B cell (primary cell): ENCODE results near the gene PAH. TPM values are rescaled to one million over a fixed set of nuclear protein-coding genes. Genes with fewer than 3 reads are reported as not detected.

ENCODE experiments used
- ATAC-seq: fragments of 200-7000 bp; cut with Tn5 transposase; one replicate; pipeline ENCODE4 v1.10.0; 2021; ENCODE audit warnings: low read depth, mild to moderate bottlenecking, moderate number of reproducible peaks, moderate library complexity
- CTCF ChIA-PET: fragments of 350-600 bp; sonication (Branson Sonifier 250); formaldehyde crosslinking; loops from one replicate; lab custom pipeline; 2021; ENCODE audit warnings: antibody characterized with exemption, inconsistent platforms; lab: Charles Lee
- POLR2A ChIA-PET: fragments of 350-600 bp; sonication (Branson Sonifier 250); formaldehyde crosslinking; loops from one replicate; lab custom pipeline; 2021; ENCODE audit warnings: antibody characterized with exemption; lab: Charles Lee
- DNase-seq: peaks from one replicate; pipeline ENCODE4 v3.0.0; 2013
- H2AFZ ChIP-seq: 2 replicates; pipeline ENCODE4 v1.6.1; 2012; ENCODE audit warnings: mild to moderate bottlenecking, low read depth, low read length; ENCODE audit not compliant: insufficient read depth, poor library complexity, severe bottlenecking
- H3K27ac ChIP-seq, 2 donors: 1 replicate in 1 of 2; 2 replicates in 1 of 2; pipeline ENCODE4 v1.5.1; 2012 to 2013; ENCODE audit warnings: low read length in 2 of 2, mild to moderate bottlenecking in 2 of 2, moderate library complexity in 1 of 2
- H3K27me3 ChIP-seq, 4 experiments: fragments of 200-600 bp in 1 of 4; sonication (generic) in 1 of 4; replicated peaks in 1 of 4; 1 replicate in 2 of 4; 2 replicates in 2 of 4; pipeline versions ENCODE4 v1.6.1 to v1.7.0; 2013 to 2016; ENCODE audit warnings: low read length in 3 of 4, mild to moderate bottlenecking in 2 of 4, mixed read lengths in 1 of 4, moderate library complexity in 1 of 4; ENCODE audit not compliant: insufficient read depth in 4 of 4, control insufficient read depth in 3 of 4; ENCODE audit errors: control extremely low read depth in 1 of 4
- H3K36me3 ChIP-seq, 2 experiments: replicated peaks in 1 of 2; 1 replicate in 1 of 2; 2 replicates in 1 of 2; pipeline versions ENCODE4 v1.6.1 to v1.7.1; 2013; ENCODE audit warnings: low read length in 1 of 2; ENCODE audit not compliant: insufficient read depth in 2 of 2, control insufficient read depth in 1 of 2; ENCODE audit errors: control extremely low read depth in 1 of 2, extremely low read depth in 1 of 2
- H3K4me1 ChIP-seq, 2 donors: fragments of 200-600 bp in 1 of 2; sonication (generic) in 1 of 2; 1 replicate in 1 of 2; 2 replicates in 1 of 2; pipeline versions ENCODE4 v1.5.1 to v1.6.1; 2013 to 2017; ENCODE audit warnings: low read length in 2 of 2; ENCODE audit not compliant: control insufficient read depth in 2 of 2, insufficient read depth in 2 of 2
- H3K4me2 ChIP-seq: replicated peaks from 2 replicates; pipeline ENCODE3; 2012; ENCODE audit warnings: mild to moderate bottlenecking, low read depth, low read length; ENCODE audit not compliant: poor library complexity, severe bottlenecking
- H3K4me3 ChIP-seq, 5 experiments: fragments of 200-600 bp in 1 of 5; sonication (generic) in 1 of 5; 1 replicate in 3 of 5; 2 replicates in 2 of 5; pipeline versions ENCODE4 v1.5.1 to v1.7.0; 2011 to 2016; ENCODE audit warnings: low read length in 4 of 5, mild to moderate bottlenecking in 4 of 5, low read depth in 2 of 5, control low read depth in 1 of 5, moderate library complexity in 1 of 5; ENCODE audit not compliant: insufficient read depth in 1 of 5; ENCODE audit errors: control extremely low read depth in 1 of 5, extremely low read depth in 1 of 5
- H3K79me2 ChIP-seq: fragments of 200-600 bp; sonication (generic); one replicate; pipeline ENCODE4 v1.6.0; 2016; ENCODE audit warnings: low read length; ENCODE audit not compliant: control insufficient read depth, insufficient read depth
- H3K9ac ChIP-seq: fragments of 200-600 bp; sonication (generic); 2 replicates; pipeline ENCODE4 v1.6.1; 2017; ENCODE audit warnings: mild to moderate bottlenecking, low read length, moderate library complexity
- H3K9me3 ChIP-seq, 3 donors: one replicate each; pipeline versions ENCODE4 v1.6.1 to v1.7.1; 2013; ENCODE audit warnings: low read length in 2 of 3; ENCODE audit not compliant: control insufficient read depth in 2 of 3, insufficient read depth in 1 of 3; ENCODE audit errors: control extremely low read depth in 1 of 3
- H4K20me1 ChIP-seq: 2 replicates; pipeline ENCODE4 v1.6.0; 2012; ENCODE audit warnings: mild to moderate bottlenecking, low read length; ENCODE audit not compliant: insufficient read depth, control insufficient read depth, poor library complexity, severe bottlenecking
- H3K27ac Mint-ChIP-seq: one replicate; pipeline ENCODE4 v1.8.0; 2021; ENCODE audit warnings: mixed read lengths
- H3K27me3 Mint-ChIP-seq: one replicate; pipeline ENCODE4 v1.8.0; 2021; ENCODE audit warnings: mixed read lengths
- H3K4me1 Mint-ChIP-seq: one replicate; pipeline ENCODE4 v1.8.0; 2021; ENCODE audit warnings: mixed read lengths
- H3K4me3 Mint-ChIP-seq: one replicate; pipeline ENCODE4 v1.8.0; 2021; ENCODE audit warnings: mixed read lengths
- H3K9me3 Mint-ChIP-seq: one replicate; pipeline ENCODE4 v1.8.0; 2022; ENCODE audit warnings: mixed read lengths; ENCODE audit not compliant: insufficient read depth
- CTCF ChIP-seq: fragments of 200-600 bp; IDR thresholded peaks from one replicate; pipeline ENCODE4 v1.8.0; 2022; ENCODE audit warnings: antibody characterized with exemption, mild to moderate bottlenecking
- EZH2 ChIP-seq: IDR thresholded peaks from 2 replicates; pipeline ENCODE4 v1.6.1; 2012; ENCODE audit warnings: borderline replicate concordance, low read depth, mild to moderate bottlenecking, moderate library complexity, low read length; ENCODE audit not compliant: insufficient read depth, poor library complexity, severe bottlenecking
- WGBS: methylation state at CpG from one replicate; pipeline ENCODE4 v1.1.5; 2013; ENCODE audit warnings: missing lambda C conversion rate; ENCODE audit not compliant: insufficient coverage; 5-methylcytosine and 5-hydroxymethylcytosine counted together
- intact Hi-C: fragments of 100-400 bp; cut with micrococcal nuclease; formaldehyde crosslinking; loops from one replicate; pipeline ENCODE4 v1.10.0; 2022
- polyA plus RNA-seq: library from polyadenylated mRNA; depleted of rRNA; stranded (reverse); fragments of >200 nt; gene quantifications from 2 replicates; pipeline ENCODE4 v1.2.3, GENCODE V29; 2012
- total RNA-seq, 2 donors: library from RNA; stranded (reverse); fragments of 120-200 nt in 1 of 2; gene quantifications; 1 replicate in 1 of 2; 2 replicates in 1 of 2; pipeline versions ENCODE4 v1.2.3 to v1.2.4, GENCODE V29; 2013 to 2022

Gene PAH
- total and polyA plus RNA-seq, 2 donors (not counting 1 experiment from before 2014, with no cell fraction given): 0.25 TPM; not detected in 1

DNA sequence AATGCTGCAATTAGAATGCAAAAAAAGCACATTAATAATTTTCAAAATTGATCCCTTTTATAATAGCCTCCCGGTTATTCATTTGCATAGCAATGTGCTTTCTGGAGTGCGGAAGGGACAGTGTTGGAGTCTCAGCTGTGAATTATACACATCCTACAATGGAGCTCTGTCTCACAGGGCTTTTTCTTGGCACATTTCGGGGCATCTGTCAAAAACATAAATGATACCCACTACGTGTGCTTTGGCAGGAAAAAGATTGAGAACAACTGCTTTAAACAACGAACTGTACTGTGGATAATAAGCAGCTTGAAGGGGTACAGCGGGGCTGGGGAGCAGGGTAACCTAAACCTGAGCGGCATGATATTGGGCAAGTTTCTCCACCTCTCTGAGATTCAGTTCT is 123.1 kb downstream of the PAH start:
- no peak overlapping the region for H3K4me3 Mint-ChIP-seq
- TF ChIP-seq CTCF: no peak
- no peak for TF ChIP-seq EZH2
- Histone ChIP-seq H3K4me1 (no peaks in the 10 kb centered on the region), H3K9me3 (no peaks in the 10 kb centered on the region), H2AFZ (no peak overlapping the region), H3K79me2 (no peaks in the 10 kb centered on the region), H3K4me2 (no peak overlapping the region), H3K9ac (no peak overlapping the region), H3K4me3 (no peak overlapping the region), H3K27ac (no peak overlapping the region), H3K36me3 (no peaks in the 10 kb centered on the region), H4K20me1 (no peaks in the 10 kb centered on the region), H3K27me3 (peaks cover 0 to 13% (median 2%) of the 10 kb centered on the region in 4 experiments)
- no peak for ATAC-seq
- H3K27me3 Mint-ChIP-seq: peaks cover 20% of the 10 kb centered on the region
- H3K27ac Mint-ChIP-seq: no peak overlapping the region
- no peak for DNase-seq
- CTCF ChIA-PET: no interaction called here
- no peaks in the 10 kb centered on the region for H3K4me1 Mint-ChIP-seq
- POLR2A ChIA-PET: no interaction called here
- no peaks in the 10 kb centered on the region for H3K9me3 Mint-ChIP-seq
- intact Hi-C loops: no loop called here
- WGBS: no CpG with 5 or more reads among the region's 7 CpGs

Other genes starting within 250 kb of the PAH start
- not detected in 2 replicates for gene ASCL1, start 40.4 kb upstream of the PAH start, total RNA-seq
- gene ASCL1, start 40.4 kb upstream of the PAH start, polyA plus RNA-seq: not detected in 2 replicates